NCI-H2107 (cell line): ENCODE measurements around the gene RHEBL1.

Experiments
- DNase-seq: peaks from one replicate; lab custom pipeline; 2025; lab: John Stamatoyannopoulos, UW

The RHEBL1 gene

GRCh38 chr12:49019443-49020324 lies 50.1 kb downstream of the RHEBL1 start:
- no peak for DNase-seq

- no peak for DNase-seq
Observed at GRCh38 chr12:49019120-49019430, 50.7 kb downstream of the RHEBL1 start.

- peak; percentile 94 for DNase-seq
Observed at GRCh38 chr12:49018261-49019119, 51.3 kb downstream of the RHEBL1 start, which contains the start of gene PRKAG1. Gene PRKAG1, minus strand, starts transcription at chr12:49018776. Its CDS starts 36 bp downstream, at chr12:49018740.

GRCh38 chr12:49017891-49018260 lies 51.9 kb downstream of the RHEBL1 start:
- no peak for DNase-seq

GRCh38 chr12:49015196-49015595 lies 54.6 kb downstream of the RHEBL1 start:
- DNase-seq: no peak
